Measurements from ENCODE around the gene SIL1. TPM values are rescaled to one million over a fixed set of nuclear protein-coding genes. Genes with fewer than 3 reads are reported as not detected.

Gene SIL1
- total and polyA plus RNA-seq, 9 of the 15 experiments (the other 6 are each of a cell fraction or from before 2014, with no cell fraction given) = 1.3 to 30.5 (median 18.1) TPM

DNA sequence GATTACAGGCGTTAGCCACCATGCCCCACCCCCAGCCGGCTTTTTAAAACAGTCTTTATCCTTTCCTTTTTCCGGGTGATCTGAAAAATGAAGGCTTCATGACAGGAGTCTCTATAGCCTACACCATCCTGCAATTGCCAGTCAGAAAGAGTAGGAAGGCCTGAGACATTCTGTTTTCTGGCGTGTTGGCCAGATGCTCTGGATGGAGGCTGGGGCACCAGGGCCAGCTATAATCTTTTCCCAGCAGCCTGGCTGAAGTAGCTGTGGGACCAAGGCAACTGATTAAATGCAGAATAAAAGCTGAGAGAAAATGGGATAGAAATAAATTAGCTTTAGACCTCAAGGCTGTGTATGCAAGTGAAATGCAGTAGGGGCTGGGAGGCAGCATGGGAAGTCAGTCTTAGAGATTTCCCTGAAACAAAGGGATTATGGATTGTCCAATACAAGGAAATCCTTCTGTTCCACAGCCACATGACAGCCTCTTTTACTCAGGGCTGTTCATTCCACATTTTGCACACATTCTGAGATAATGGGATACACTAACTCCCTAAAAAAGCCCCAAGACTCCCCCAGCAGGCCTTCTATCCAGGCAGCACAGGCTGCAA, 207.1 kb downstream of the SIL1 start:
- 41% methylated on average over 3 of the region's 4 CpGs for WGBS (ENCODE audit: insufficient coverage, low coverage, missing lambda C conversion rate)
- Histone ChIP-seq H3K9me3 (replicated peaks; ENCODE audit: control insufficient read depth, insufficient read depth, low read depth, low read length) (no peaks in the 10 kb centered on the region), H3K79me2 (ENCODE audit: control insufficient read depth, insufficient read depth, low read length) (no peaks in the 10 kb centered on the region), H3K4me2 (ENCODE audit: insufficient read depth, low read length) (no peak overlapping the region), H3K9ac (ENCODE audit: insufficient read depth in 1 of 2, low read depth in 2 of 2, low read length in 2 of 2) (no peak overlapping the region), H3K4me3 (no peak overlapping the region), H2AFZ (ENCODE audit: low read depth, low read length) (no peak overlapping the region), H3K36me3 (ENCODE audit: control insufficient read depth, insufficient read depth, low read length) (no peaks in the 10 kb centered on the region), H3K4me1 (replicated peaks in 1 of 2; ENCODE audit: control insufficient read depth in 2 of 2, insufficient read depth in 2 of 2, low read length in 2 of 2) (no peaks in the 10 kb centered on the region; a peak in 1 of 5 replicates), H3K27ac (ENCODE audit: extremely low read depth, low read depth, low read length) (no peak overlapping the region), H4K20me1 (replicated peaks; ENCODE audit: control insufficient read depth, insufficient read depth, low read length) (0 out of 2 replicates have a peak, but pooled peaks cover 3% of the 10 kb centered on the region), H3K27me3 (ENCODE audit: control insufficient read depth in 2 of 2, insufficient read depth in 2 of 2, low read length in 2 of 2) (no peaks in the 10 kb centered on the region), H3K9me1 (ENCODE audit: control insufficient read depth, insufficient read depth, low read length) (no peaks in the 10 kb centered on the region)
- CTCF ChIA-PET (ENCODE audit: low intra/inter-chr PET ratio) = no interaction called here
- DNase-seq (ENCODE audit: extremely low read depth in 1 of 4, low spot score in 3 of 4) (peak in 1 of 4 experiments; percentile 1), FAIRE-seq (no peak), ATAC-seq (no peak)
- intact Hi-C loops (cut with micrococcal nuclease) = no loop called here
- POLR2A ChIA-PET = no interaction called here
- no TSS peak for BruUV-seq (replicated peaks)
- in situ Hi-C loops (cut with MboI) = no loop called here
- TF ChIP-seq WHSC1 (IDR thresholded peaks at IDR 0.05; ENCODE audit: low read length) (no peak), ZC3H8 (IDR thresholded peaks at IDR 0.05) (no peak), ZNF778 (CRISPR knock-in tag; IDR thresholded peaks at IDR 0.05) (no peak), POLR2AphosphoS2 (IDR thresholded peaks at IDR 0.05; ENCODE audit: low read length) (no peak), NEUROD1 (IDR thresholded peaks at IDR 0.05; ENCODE audit: borderline replicate concordance, low read depth, low read length, partially characterized antibody) (no peak), IRF2 (CRISPR knock-in tag; IDR thresholded peaks at IDR 0.05) (no peak), ZNF431 (CRISPR knock-in tag; IDR thresholded peaks at IDR 0.05) (no peak), ZNF146 (CRISPR knock-in tag; IDR thresholded peaks at IDR 0.05; ENCODE audit: unreplicated experiment) (no peak), PHF8 (IDR thresholded peaks at IDR 0.05; ENCODE audit: borderline replicate concordance, low read length) (no peak), MYC (IDR thresholded peaks at IDR 0.05; ENCODE audit: low read depth, low read length) (no peak), MYC (CRISPR knock-in tag; IDR thresholded peaks at IDR 0.05; ENCODE audit: borderline replicate concordance, low read depth) (no peak), GATAD2B (IDR thresholded peaks at IDR 0.05; ENCODE audit: borderline replicate concordance) (no peak), KDM4B (IDR thresholded peaks at IDR 0.05; ENCODE audit: borderline replicate concordance in 2 of 2, low read depth in 1 of 2) (no peak), TEAD4 (IDR thresholded peaks at IDR 0.05; ENCODE audit: low read length) (no peak), TEAD4 (CRISPR knock-in tag; IDR thresholded peaks at IDR 0.05; ENCODE audit: borderline replicate concordance) (no peak), TBL1XR1 (IDR thresholded peaks at IDR 0.05; ENCODE audit: low read length in 2 of 2) (no peak), SPI1 (IDR thresholded peaks at IDR 0.05; ENCODE audit: borderline replicate concordance, low read depth, low read length) (no peak)
- TF ChIP-seq, protein P1, sequence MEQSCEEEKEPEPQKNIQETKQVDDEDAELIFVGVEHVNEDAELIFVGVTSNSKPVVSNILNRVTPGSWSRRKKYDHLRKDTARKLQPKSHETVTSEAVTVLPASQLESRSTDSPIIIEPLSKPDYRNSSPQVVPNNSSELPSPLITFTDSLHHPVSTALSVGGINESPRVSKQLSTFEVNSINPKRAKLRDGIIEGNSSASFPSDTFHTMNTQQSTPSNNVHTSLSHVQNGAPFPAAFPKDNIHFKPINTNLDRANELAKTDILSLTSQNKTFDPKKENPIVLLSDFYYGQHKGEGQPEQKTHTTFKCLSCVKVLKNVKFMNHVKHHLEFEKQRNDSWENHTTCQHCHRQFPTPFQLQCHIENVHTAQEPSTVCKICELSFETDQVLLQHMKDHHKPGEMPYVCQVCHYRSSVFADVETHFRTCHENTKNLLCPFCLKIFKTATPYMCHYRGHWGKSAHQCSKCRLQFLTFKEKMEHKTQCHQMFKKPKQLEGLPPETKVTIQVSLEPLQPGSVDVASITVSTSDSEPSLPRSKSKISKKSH (CRISPR knock-in tag; IDR thresholded peaks at IDR 0.05) = no peak
- TF ChIP-seq, protein P2, sequence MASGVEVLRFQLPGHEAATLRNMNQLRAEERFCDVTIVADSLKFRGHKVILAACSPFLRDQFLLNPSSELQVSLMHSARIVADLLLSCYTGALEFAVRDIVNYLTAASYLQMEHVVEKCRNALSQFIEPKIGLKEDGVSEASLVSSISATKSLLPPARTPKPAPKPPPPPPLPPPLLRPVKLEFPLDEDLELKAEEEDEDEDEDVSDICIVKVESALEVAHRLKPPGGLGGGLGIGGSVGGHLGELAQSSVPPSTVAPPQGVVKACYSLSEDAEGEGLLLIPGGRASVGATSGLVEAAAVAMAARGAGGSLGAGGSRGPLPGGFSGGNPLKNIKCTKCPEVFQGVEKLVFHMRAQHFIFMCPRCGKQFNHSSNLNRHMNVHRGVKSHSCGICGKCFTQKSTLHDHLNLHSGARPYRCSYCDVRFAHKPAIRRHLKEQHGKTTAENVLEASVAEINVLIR (CRISPR knock-in tag; IDR thresholded peaks at IDR 0.05) = no peak
- TF ChIP-seq, protein P3, sequence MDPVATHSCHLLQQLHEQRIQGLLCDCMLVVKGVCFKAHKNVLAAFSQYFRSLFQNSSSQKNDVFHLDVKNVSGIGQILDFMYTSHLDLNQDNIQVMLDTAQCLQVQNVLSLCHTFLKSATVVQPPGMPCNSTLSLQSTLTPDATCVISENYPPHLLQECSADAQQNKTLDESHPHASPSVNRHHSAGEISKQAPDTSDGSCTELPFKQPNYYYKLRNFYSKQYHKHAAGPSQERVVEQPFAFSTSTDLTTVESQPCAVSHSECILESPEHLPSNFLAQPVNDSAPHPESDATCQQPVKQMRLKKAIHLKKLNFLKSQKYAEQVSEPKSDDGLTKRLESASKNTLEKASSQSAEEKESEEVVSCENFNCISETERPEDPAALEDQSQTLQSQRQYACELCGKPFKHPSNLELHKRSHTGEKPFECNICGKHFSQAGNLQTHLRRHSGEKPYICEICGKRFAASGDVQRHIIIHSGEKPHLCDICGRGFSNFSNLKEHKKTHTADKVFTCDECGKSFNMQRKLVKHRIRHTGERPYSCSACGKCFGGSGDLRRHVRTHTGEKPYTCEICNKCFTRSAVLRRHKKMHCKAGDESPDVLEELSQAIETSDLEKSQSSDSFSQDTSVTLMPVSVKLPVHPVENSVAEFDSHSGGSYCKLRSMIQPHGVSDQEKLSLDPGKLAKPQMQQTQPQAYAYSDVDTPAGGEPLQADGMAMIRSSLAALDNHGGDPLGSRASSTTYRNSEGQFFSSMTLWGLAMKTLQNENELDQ (CRISPR knock-in tag; IDR thresholded peaks at IDR 0.05; ENCODE audit: borderline replicate concordance) = no peak
